DND-41 (cell line): ENCODE measurements around the gene LZTFL1.
A peak's percentile ranks its signal among the peaks of the same experiment; 100 is the strongest.

ENCODE experiments used
- ATAC-seq: fragments of 200-7000 bp; cut with Tn5 transposase; 3 replicates; pipeline ENCODE4 v1.9.1; 2021; ENCODE audit warnings: low read depth; ENCODE audit not compliant: insufficient read depth
- DNase-seq: peaks from one replicate; pipeline ENCODE4 v3.0.0-alpha.2; 2020
- H2AFZ ChIP-seq: 2 replicates; pipeline ENCODE4 v1.6.0; 2012; ENCODE audit warnings: low read depth, low read length
- H3K27ac ChIP-seq: 2 replicates; pipeline ENCODE4 v1.5.1; 2012; ENCODE audit warnings: low read length, inconsistent platforms
- H3K27me3 ChIP-seq: fragments of 200-600 bp; sonication (generic); 2 replicates; pipeline ENCODE4 v1.6.0; 2012; ENCODE audit warnings: low read length, mild to moderate bottlenecking, inconsistent platforms; ENCODE audit not compliant: insufficient read depth, poor library complexity
- H3K36me3 ChIP-seq: 2 replicates; pipeline ENCODE4 v1.5.1; 2012; ENCODE audit warnings: low read length, inconsistent platforms; ENCODE audit not compliant: insufficient read depth
- H3K4me1 ChIP-seq: 2 replicates; pipeline ENCODE4 v1.5.1; 2012; ENCODE audit warnings: mild to moderate bottlenecking, low read length; ENCODE audit not compliant: insufficient read depth
- H3K4me2 ChIP-seq: 2 replicates; pipeline ENCODE4 v1.6.0; 2012; ENCODE audit warnings: mild to moderate bottlenecking, moderate library complexity, low read length, inconsistent platforms; ENCODE audit not compliant: insufficient read depth
- H3K4me3 ChIP-seq, 2 experiments: fragments of 200-600 bp in 1 of 2; shearing (Covaris generic) in 1 of 2; 2 replicates each; pipeline ENCODE4 v1.5.1; 2012 to 2016; ENCODE audit warnings: inconsistent platforms in 2 of 2, low read length in 2 of 2, mild to moderate bottlenecking in 2 of 2, low read depth in 1 of 2, moderate library complexity in 1 of 2
- H3K79me2 ChIP-seq: 2 replicates; pipeline ENCODE4 v1.6.0; 2012; ENCODE audit warnings: low read length, inconsistent platforms; ENCODE audit not compliant: insufficient read depth
- H3K9ac ChIP-seq: 2 replicates; pipeline ENCODE4 v1.6.0; 2012; ENCODE audit warnings: low read depth, mild to moderate bottlenecking, inconsistent platforms, low read length, moderate library complexity
- H3K9me3 ChIP-seq: 2 replicates; pipeline ENCODE4 v1.5.1; 2012; ENCODE audit warnings: low read length, moderate library complexity, mild to moderate bottlenecking, inconsistent platforms; ENCODE audit not compliant: insufficient read depth, severe bottlenecking
- H4K20me1 ChIP-seq: 2 replicates; pipeline ENCODE4 v1.6.0; 2012; ENCODE audit warnings: low read length; ENCODE audit not compliant: insufficient read depth
- CTCF ChIP-seq: IDR thresholded peaks from 2 replicates; pipeline ENCODE4 v1.5.1; 2012; ENCODE audit warnings: borderline replicate concordance, low read length, moderate library complexity, mild to moderate bottlenecking; ENCODE audit not compliant: poor library complexity, severe bottlenecking; ENCODE audit errors: extremely low read depth
- EZH2 ChIP-seq: IDR thresholded peaks from 3 replicates; pipeline ENCODE4 v1.6.1; 2012; ENCODE audit warnings: borderline replicate concordance, low read depth, mild to moderate bottlenecking, moderate library complexity, low read length, inconsistent platforms; ENCODE audit not compliant: severe bottlenecking

Gene LZTFL1

DNA sequence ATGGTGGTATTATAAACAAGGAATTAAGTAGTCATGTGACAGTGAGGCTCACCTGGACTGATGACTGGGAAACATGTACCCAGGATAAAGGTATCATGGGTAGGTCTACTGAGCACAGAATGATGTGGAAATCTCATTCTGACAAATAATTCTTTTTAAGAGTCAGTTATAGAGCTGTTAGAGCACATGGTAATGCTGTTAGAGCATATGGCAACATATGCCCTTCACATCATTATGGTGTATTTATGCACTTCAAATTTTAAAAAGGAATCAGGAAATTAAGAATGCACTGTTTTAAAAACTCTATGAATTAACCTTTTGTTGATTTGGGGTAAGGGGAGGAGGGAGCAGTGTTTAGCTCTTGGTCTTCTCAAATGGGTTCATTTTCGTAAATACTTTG, 47.3 kb downstream of the LZTFL1 start:
- H3K4me2 ChIP-seq: no peak overlapping the region
- no peak for ATAC-seq
- no peak overlapping the region for H3K27ac ChIP-seq
- peaks cover 7% of the 10 kb centered on the region for H3K4me1 ChIP-seq
- TF ChIP-seq CTCF (no peak), EZH2 (no peak)
- no peak overlapping the region for H3K9ac ChIP-seq
- H3K27me3 ChIP-seq: no peaks in the 10 kb centered on the region
- H2AFZ ChIP-seq: no peak overlapping the region
- no peaks in the 10 kb centered on the region for H3K79me2 ChIP-seq
- DNase-seq: no peak
- H3K36me3 ChIP-seq: no peaks in the 10 kb centered on the region
- H3K9me3 ChIP-seq: peaks cover 3% of the 10 kb centered on the region
- H4K20me1 ChIP-seq: no peaks in the 10 kb centered on the region
- H3K4me3 ChIP-seq: no peak overlapping the region

- Histone ChIP-seq H3K9me3 (peaks cover 6% of the 10 kb centered on the region), H3K36me3 (no peaks in the 10 kb centered on the region), H4K20me1 (no peaks in the 10 kb centered on the region), H3K27ac (no peak overlapping the region), H3K4me1 (peaks cover 7% of the 10 kb centered on the region), H3K4me3 (no peak overlapping the region), H2AFZ (no peak overlapping the region), H3K4me2 (no peak overlapping the region), H3K79me2 (no peaks in the 10 kb centered on the region), H3K27me3 (no peaks in the 10 kb centered on the region), H3K9ac (no peak overlapping the region)
- DNase-seq: no peak
- no peak for ATAC-seq
- TF ChIP-seq EZH2 (no peak), CTCF (no peak)
Measured at GRCh38 chr3:45794177-45794560, 47.8 kb downstream of the LZTFL1 start.

DNA sequence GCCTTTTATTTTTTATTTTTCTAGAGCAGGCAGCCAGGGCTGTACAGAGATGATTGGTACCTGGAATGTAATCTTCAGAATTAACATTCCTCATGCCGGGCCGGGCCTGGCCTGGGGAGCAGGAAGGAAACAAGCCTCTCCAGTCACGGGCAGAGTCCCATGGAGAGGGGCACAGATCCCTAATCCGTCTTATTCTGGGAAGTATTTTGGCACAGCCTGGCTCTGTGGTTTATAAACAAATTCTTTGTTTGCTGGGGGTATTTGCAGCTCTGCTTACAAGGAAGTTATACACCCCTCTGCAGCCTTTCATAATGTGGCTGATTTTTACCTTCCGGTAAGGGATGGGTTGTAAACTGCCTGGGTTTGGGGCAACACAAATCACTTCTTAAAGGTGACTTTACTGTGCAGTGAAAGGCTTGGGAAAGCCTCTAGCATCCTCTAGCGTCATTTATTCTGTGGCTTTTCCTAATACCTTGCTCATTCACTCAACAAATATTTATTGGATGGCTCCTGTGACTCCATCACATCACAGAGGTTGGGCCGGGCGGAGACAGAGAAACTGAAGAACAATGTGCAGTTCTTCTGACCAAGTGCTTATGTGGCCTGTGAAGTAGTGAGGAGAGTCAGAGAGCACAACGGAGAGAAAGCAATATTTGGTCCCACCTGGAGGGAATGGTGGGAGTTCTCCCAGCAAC, 48.3 kb downstream of the LZTFL1 start:
- Histone ChIP-seq H3K79me2 (no peaks in the 10 kb centered on the region), H3K9ac (no peak overlapping the region), H3K4me2 (no peak overlapping the region), H3K36me3 (no peaks in the 10 kb centered on the region), H3K9me3 (peaks cover 6% of the 10 kb centered on the region), H2AFZ (no peak overlapping the region), H3K27ac (no peak overlapping the region), H3K4me1 (peaks cover 7% of the 10 kb centered on the region), H3K27me3 (no peaks in the 10 kb centered on the region), H4K20me1 (no peaks in the 10 kb centered on the region), H3K4me3 (no peak overlapping the region)
- peak; percentile 2 for DNase-seq
- ATAC-seq: no peak
- no peak for TF ChIP-seq EZH2
- no peak for TF ChIP-seq CTCF
